ENCODE measurements around the gene MAGEF1. TPM values are rescaled to one million over a fixed set of nuclear protein-coding genes. Genes with fewer than 3 reads are reported as not detected.
"Not testable (repeated sequence)": the region's sequence is repeated elsewhere in the genome, so short reads cannot be mapped to it uniquely, and the experiment has no call there.

MAGEF1 gene
- total RNA-seq, 6 experiments from 2014 or later, result 22.8 to 31.4 (median 23.4) TPM

GRCh38 chr3:184731786-184732537 lies 20.1 kb upstream of the MAGEF1 start:
- TF ChIP-seq CTCF (IDR thresholded peaks at IDR 0.05), result no peak
- H3K4me3 Mint-ChIP-seq, result no peak overlapping the region
- H3K4me1 Mint-ChIP-seq (ENCODE audit: low read depth), result peaks cover 8% of the 10 kb centered on the region
- no peak for DNase-seq
- H3K27me3 Mint-ChIP-seq (ENCODE audit: insufficient read depth), result peaks cover 20% of the 10 kb centered on the region
- no peak overlapping the region for H3K27ac Mint-ChIP-seq
- no peaks in the 10 kb centered on the region for H3K9me3 Mint-ChIP-seq
- H3K36me3 Mint-ChIP-seq (ENCODE audit: low read depth), result no peaks in the 10 kb centered on the region

GRCh38 chr3:184730924-184731323 lies 19.1 kb upstream of the MAGEF1 start:
- no peaks in the 10 kb centered on the region for H3K36me3 Mint-ChIP-seq (ENCODE audit: low read depth)
- no peak for TF ChIP-seq CTCF (IDR thresholded peaks at IDR 0.05)

GRCh38 chr3:184729154-184729553 lies 17.3 kb upstream of the MAGEF1 start:
- not testable (repeated sequence) for H3K9me3 Mint-ChIP-seq; H3K4me3 Mint-ChIP-seq; DNase-seq; H3K27ac Mint-ChIP-seq; H3K36me3 Mint-ChIP-seq (ENCODE audit: low read depth)
- Mint-ChIP-seq H3K27me3 (ENCODE audit: insufficient read depth) (peaks cover 21% of the 10 kb centered on the region), H3K4me1 (ENCODE audit: low read depth) (peaks cover 13% of the 10 kb centered on the region)

More at GRCh38 chr3:184730924-184731323, 19.1 kb upstream of the MAGEF1 start:
- H3K4me3 Mint-ChIP-seq, result no peak overlapping the region
- H3K27ac Mint-ChIP-seq, result no peak overlapping the region
- H3K9me3 Mint-ChIP-seq, result no peaks in the 10 kb centered on the region
- H3K27me3 Mint-ChIP-seq (ENCODE audit: insufficient read depth), result peaks cover 21% of the 10 kb centered on the region
- no peak for DNase-seq
- peaks cover 13% of the 10 kb centered on the region for H3K4me1 Mint-ChIP-seq (ENCODE audit: low read depth)

- Mint-ChIP-seq H3K36me3 (ENCODE audit: low read depth) (no peaks in the 10 kb centered on the region), H3K27me3 (ENCODE audit: insufficient read depth) (peaks cover 16% of the 10 kb centered on the region), H3K4me1 (ENCODE audit: low read depth) (peaks cover 13% of the 10 kb centered on the region), H3K4me3 (no peak overlapping the region), H3K27ac (no peak overlapping the region), H3K9me3 (no peaks in the 10 kb centered on the region)
- DNase-seq, result no peak
- no peak for TF ChIP-seq CTCF (IDR thresholded peaks at IDR 0.05)
Measured at GRCh38 chr3:184728010-184728527, 16.2 kb upstream of the MAGEF1 start.

GRCh38 chr3:184727357-184728009 lies 15.6 kb upstream of the MAGEF1 start:
- Mint-ChIP-seq H3K36me3 (ENCODE audit: low read depth) (no peaks in the 10 kb centered on the region), H3K27me3 (ENCODE audit: insufficient read depth) (peaks cover 13% of the 10 kb centered on the region), H3K27ac (no peak overlapping the region), H3K4me1 (ENCODE audit: low read depth) (peaks cover 13% of the 10 kb centered on the region), H3K9me3 (no peaks in the 10 kb centered on the region), H3K4me3 (no peak overlapping the region)
- DNase-seq, result peak; percentile 31
- peak; percentile 90 for TF ChIP-seq CTCF (IDR thresholded peaks at IDR 0.05)

- H3K4me3 Mint-ChIP-seq, result no peak overlapping the region
- no peak overlapping the region for H3K27ac Mint-ChIP-seq
- peaks cover 13% of the 10 kb centered on the region for H3K4me1 Mint-ChIP-seq (ENCODE audit: low read depth)
- no peaks in the 10 kb centered on the region for H3K36me3 Mint-ChIP-seq (ENCODE audit: low read depth)
- no peak for DNase-seq
- no peak for TF ChIP-seq CTCF (IDR thresholded peaks at IDR 0.05)
- H3K27me3 Mint-ChIP-seq (ENCODE audit: insufficient read depth), result peaks cover 6% of the 10 kb centered on the region
- H3K9me3 Mint-ChIP-seq, result no peaks in the 10 kb centered on the region
Measured at GRCh38 chr3:184726497-184726896, 14.6 kb upstream of the MAGEF1 start.
